HL-60 (cell line): ENCODE measurements around the gene HPS1.

Experiments
- GABPA ChIP-seq: IDR thresholded peaks from 2 replicates; pipeline ENCODE4 v1.6.1; 2012; ENCODE audit warnings: low read depth
- POLR2AphosphoS5 ChIP-seq: IDR thresholded peaks from 2 replicates; pipeline ENCODE4 v1.6.1; 2012; ENCODE audit warnings: low read depth
- TF ChIP-seq, protein P1 (sequence below): IDR thresholded peaks from one replicate; pipeline ENCODE4 v1.5.1; 2011; ENCODE audit warnings: low read length, control low read depth, inconsistent platforms; ENCODE audit not compliant: insufficient read depth

DNA sequence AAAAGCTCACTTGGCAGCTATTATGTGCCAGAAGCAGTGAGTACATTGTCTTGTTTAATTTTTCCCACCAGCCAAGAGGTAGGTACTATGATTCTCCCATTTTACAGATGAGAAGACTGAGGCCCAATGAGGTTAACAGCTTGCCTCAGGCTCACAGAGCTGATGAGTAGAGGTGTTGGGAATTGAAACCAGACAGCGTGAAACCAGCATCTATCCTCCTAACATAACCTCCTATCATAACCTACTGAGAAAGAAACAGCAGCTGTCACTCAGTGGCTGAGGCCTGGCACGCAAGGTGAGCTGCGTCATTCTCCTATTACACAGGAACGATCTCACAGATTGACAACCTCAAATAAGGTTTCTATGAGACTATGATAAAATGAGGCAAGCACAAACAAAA is 37.9 kb downstream of the HPS1 start:
- TF ChIP-seq, protein P1, sequence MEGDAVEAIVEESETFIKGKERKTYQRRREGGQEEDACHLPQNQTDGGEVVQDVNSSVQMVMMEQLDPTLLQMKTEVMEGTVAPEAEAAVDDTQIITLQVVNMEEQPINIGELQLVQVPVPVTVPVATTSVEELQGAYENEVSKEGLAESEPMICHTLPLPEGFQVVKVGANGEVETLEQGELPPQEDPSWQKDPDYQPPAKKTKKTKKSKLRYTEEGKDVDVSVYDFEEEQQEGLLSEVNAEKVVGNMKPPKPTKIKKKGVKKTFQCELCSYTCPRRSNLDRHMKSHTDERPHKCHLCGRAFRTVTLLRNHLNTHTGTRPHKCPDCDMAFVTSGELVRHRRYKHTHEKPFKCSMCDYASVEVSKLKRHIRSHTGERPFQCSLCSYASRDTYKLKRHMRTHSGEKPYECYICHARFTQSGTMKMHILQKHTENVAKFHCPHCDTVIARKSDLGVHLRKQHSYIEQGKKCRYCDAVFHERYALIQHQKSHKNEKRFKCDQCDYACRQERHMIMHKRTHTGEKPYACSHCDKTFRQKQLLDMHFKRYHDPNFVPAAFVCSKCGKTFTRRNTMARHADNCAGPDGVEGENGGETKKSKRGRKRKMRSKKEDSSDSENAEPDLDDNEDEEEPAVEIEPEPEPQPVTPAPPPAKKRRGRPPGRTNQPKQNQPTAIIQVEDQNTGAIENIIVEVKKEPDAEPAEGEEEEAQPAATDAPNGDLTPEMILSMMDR = no peak
- TF ChIP-seq POLR2AphosphoS5 (no peak), GABPA (no peak)
